Measurements from ENCODE around the gene DMXL2. TPM values are rescaled to one million over a fixed set of nuclear protein-coding genes. Genes with fewer than 3 reads are reported as not detected.

DMXL2 gene
- total and polyA plus RNA-seq, 9 of the 15 experiments (the other 6 are each of a cell fraction or from before 2014, with no cell fraction given), result 9.3 to 57.7 (median 30.7) TPM

- TF ChIP-seq NR0B1 (IDR thresholded peaks at IDR 0.05; ENCODE audit: partially characterized antibody) (no peak), FOSL1 (tag; conservative IDR thresholded peaks at IDR 0.05) (0 out of 2 replicates have a peak, but pooled peaks have one; percentile 30), CHAMP1 (IDR thresholded peaks at IDR 0.05) (0 out of 2 replicates have a peak, but pooled peaks have one; percentile 17), SMARCE1 (IDR thresholded peaks at IDR 0.05) (0 out of 2 replicates have a peak, but pooled peaks have one; percentile 56), ZKSCAN8 (CRISPR knock-in tag; IDR thresholded peaks at IDR 0.05) (no peak), SOX6 (IDR thresholded peaks at IDR 0.05) (peak; percentile 15; the same call in 1 of the 2 replicates), SNRNP70 (optimal IDR thresholded peaks at IDR 0.05; ENCODE audit: low read depth, low read length) (no peak), CBX1 (IDR thresholded peaks at IDR 0.05; ENCODE audit: low read depth) (no peak), CHD1 (IDR thresholded peaks at IDR 0.05; ENCODE audit: low read length) (no peak), NCOA2 (IDR thresholded peaks at IDR 0.05; ENCODE audit: partially characterized antibody in 2 of 2) (no peak), SPI1 (IDR thresholded peaks at IDR 0.05; ENCODE audit: borderline replicate concordance, low read depth, low read length) (peak; percentile 91), CXXC5 (CRISPR knock-in tag; IDR thresholded peaks at IDR 0.05) (0 out of 2 replicates have a peak, but pooled peaks have one; percentile 6), ZKSCAN3 (CRISPR knock-in tag; IDR thresholded peaks at IDR 0.05) (no peak), TRIM24 (IDR thresholded peaks at IDR 0.05) (no peak), GATAD2B (IDR thresholded peaks at IDR 0.05; ENCODE audit: borderline replicate concordance) (0 out of 2 replicates have a peak, but pooled peaks have one; percentile 42), ZNF124 (CRISPR knock-in tag; IDR thresholded peaks at IDR 0.05) (no peak), GTF2E2 (tag; IDR thresholded peaks at IDR 0.05) (no peak), ZNF445 (CRISPR knock-in tag; IDR thresholded peaks at IDR 0.05; ENCODE audit: low read depth) (no peak), PRMT5 (CRISPR knock-in tag; IDR thresholded peaks at IDR 0.05) (no peak), ETS2 (tag; IDR thresholded peaks at IDR 0.05; ENCODE audit: borderline replicate concordance, poor library complexity, severe bottlenecking) (no peak), ZBTB5 (IDR thresholded peaks at IDR 0.05) (no peak), NELFE (IDR thresholded peaks at IDR 0.05; ENCODE audit: insufficient read depth, insufficient read length) (no peak)
These were observed 42.2 kb downstream of the DMXL2 start (continued) for GRCh38 chr15:51580385-51580784.
